Mammary microvascular endothelial cell (primary cell): ENCODE data around the gene ZSCAN5C. TPM values are rescaled to one million over a fixed set of nuclear protein-coding genes. Genes with fewer than 3 reads are reported as not detected.

ENCODE experiments used
- total RNA-seq: library from RNA; depleted of rRNA; stranded (reverse); fragments of >200 nt; gene quantifications from 2 replicates; pipeline ENCODE4 v1.2.3, GENCODE V29; 2015

ZSCAN5C gene
- not detected in 2 replicates for total RNA-seq

GRCh38 chr19:56201973-56202372, at the start of gene ZSCAN5C:
TSS of gene ZSCAN5C (plus strand) at chr19:56202273. CDS start at chr19:56205914, 3,641 bp downstream.

DNA sequence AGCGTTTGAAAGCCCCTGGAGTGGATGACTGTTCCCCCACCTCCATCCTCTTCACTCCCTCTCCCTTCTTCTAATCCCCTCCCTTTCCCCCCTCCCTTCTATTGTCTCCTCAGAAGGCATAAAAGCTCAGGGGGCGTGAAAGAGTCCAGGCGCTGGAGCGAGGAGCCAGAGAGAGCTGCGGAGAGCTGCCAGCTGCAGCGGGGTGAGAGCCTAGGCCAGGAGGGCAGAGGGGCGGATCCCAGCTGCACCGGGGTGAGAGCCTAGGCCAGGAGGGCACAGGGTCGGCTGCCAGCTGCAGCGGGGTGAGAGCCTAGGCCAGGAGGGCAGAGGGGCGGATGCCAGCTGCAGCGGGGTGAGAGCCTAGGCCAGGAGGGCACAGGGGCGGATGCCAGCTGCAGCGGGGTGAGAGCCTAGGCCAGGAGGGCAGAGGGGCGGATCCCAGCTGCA, 26.2 kb upstream of the ZSCAN5C start, which contains the start of gene GALP:
TSS of gene GALP (plus strand) at position 148 of the 447 bp plus-strand sequence. CDS start 1,101 bp downstream, outside the sequence.

DNA sequence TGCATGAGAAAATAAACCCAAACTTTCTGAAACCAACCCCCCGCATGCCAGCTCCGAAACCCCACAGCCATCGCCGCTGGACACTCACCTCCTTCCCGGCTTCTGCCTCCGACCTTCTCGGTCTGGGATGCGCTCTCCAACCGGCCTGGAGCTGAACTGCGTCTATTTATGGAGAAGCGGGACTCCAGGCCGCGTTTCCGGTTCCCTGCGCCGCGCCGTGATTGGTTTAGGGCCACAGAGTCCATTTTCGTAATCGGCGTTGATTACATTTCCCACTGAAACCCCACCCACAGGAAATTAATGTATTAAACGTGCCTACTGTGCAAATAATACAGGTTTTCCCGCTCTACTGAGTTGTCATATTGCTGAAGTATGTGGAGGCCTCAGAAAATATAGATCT, 4.4 kb upstream of the ZSCAN5C start, which contains the start of gene ZSCAN5B:
TSS of gene ZSCAN5B (minus strand) at position 138 of the 400 bp plus-strand sequence. CDS start 4,731 bp downstream, outside the sequence.

Other genes starting within 250 kb of the ZSCAN5C start
- not detected in 2 replicates for gene NLRP5, start 215.5 kb upstream of the ZSCAN5C start, total RNA-seq
- 15.2 and 15.4 TPM in 2 replicates for gene ZNF787, start 81.0 kb upstream of the ZSCAN5C start, total RNA-seq
- 17.1 and 18.2 TPM in 2 replicates for gene ZNF444, start 61.0 kb upstream of the ZSCAN5C start, total RNA-seq
- not detected in 2 replicates for gene GALP, start 26.3 kb upstream of the ZSCAN5C start, total RNA-seq
- gene ZSCAN5B, start 4.5 kb upstream of the ZSCAN5C start, total RNA-seq, result not detected in 2 replicates
- 1.9 and 2.5 TPM in 2 replicates for gene EDDM13, start 70.5 kb downstream of the ZSCAN5C start, total RNA-seq
- gene ZSCAN5A, start 112.6 kb downstream of the ZSCAN5C start, total RNA-seq, result 4.3 and 5.7 TPM in 2 replicates
- 1.3 and 1.9 TPM in 2 replicates for gene ZNF582, start 191.3 kb downstream of the ZSCAN5C start, total RNA-seq
- gene ZNF583, start 202.1 kb downstream of the ZSCAN5C start, total RNA-seq, result 2.6 and 3.2 TPM in 2 replicates